PFSK-1 (cell line): ENCODE data around the gene SLC9A4.

Experiments
- FOXP2 ChIP-seq: optimal IDR thresholded peaks from 2 replicates; pipeline ENCODE3; 2011; ENCODE audit warnings: borderline replicate concordance, control low read depth, inconsistent platforms; ENCODE audit not compliant: insufficient read depth; ENCODE audit errors: extremely low read length, extremely low read depth
- POLR2AphosphoS5 ChIP-seq: IDR thresholded peaks from 2 replicates; pipeline ENCODE4 v1.6.1; 2012; ENCODE audit warnings: low read depth, mild to moderate bottlenecking, control low read depth, low read length, moderate library complexity
- REST ChIP-seq, 2 experiments: IDR thresholded peaks; 2 replicates each; pipeline versions ENCODE4 v1.6.1 to v1.8.0; 2011 to 2012; ENCODE audit warnings: low read depth in 2 of 2, low read length in 2 of 2, control low read depth in 1 of 2, inconsistent platforms in 1 of 2, mild to moderate bottlenecking in 1 of 2, moderate library complexity in 1 of 2; ENCODE audit not compliant: insufficient read depth in 1 of 2
- SIN3A ChIP-seq: IDR thresholded peaks from 2 replicates; pipeline ENCODE4 v1.6.1; 2012; ENCODE audit warnings: mild to moderate bottlenecking, low read length, moderate library complexity, borderline replicate concordance; ENCODE audit not compliant: insufficient read depth
- TAF1 ChIP-seq: IDR thresholded peaks from 2 replicates; pipeline ENCODE4 v1.6.1; 2012; ENCODE audit warnings: low read length, control low read depth, borderline replicate concordance; ENCODE audit not compliant: insufficient read depth

Gene SLC9A4

GRCh38 chr2:102492006-102492405 lies 19.0 kb downstream of the SLC9A4 start:
- no peak for TF ChIP-seq TAF1
- TF ChIP-seq FOXP2 = no peak
- no peak for TF ChIP-seq SIN3A
- no peak for TF ChIP-seq POLR2AphosphoS5

- TF ChIP-seq TAF1 (no peak), POLR2AphosphoS5 (no peak), SIN3A (no peak), FOXP2 (no peak), REST (IDR thresholded peaks at IDR 0.05; ENCODE audit: insufficient read depth in 1 of 2, low read depth in 2 of 2, low read length in 2 of 2) (no peak)
These were observed 21.5 kb downstream of the SLC9A4 start for GRCh38 chr2:102494570-102494969.

- no peak for TF ChIP-seq REST (IDR thresholded peaks at IDR 0.05; ENCODE audit: insufficient read depth in 1 of 2, low read depth in 2 of 2, low read length in 2 of 2)
- TF ChIP-seq TAF1 = no peak
- TF ChIP-seq SIN3A = no peak
- no peak for TF ChIP-seq FOXP2
- no peak for TF ChIP-seq POLR2AphosphoS5
These were observed 25.4 kb downstream of the SLC9A4 start for GRCh38 chr2:102498414-102498813.

GRCh38 chr2:102499558-102499957 lies 26.5 kb downstream of the SLC9A4 start:
- no peak for TF ChIP-seq TAF1
- TF ChIP-seq REST (IDR thresholded peaks at IDR 0.05; ENCODE audit: insufficient read depth in 1 of 2, low read depth in 2 of 2, low read length in 2 of 2) = no peak
- TF ChIP-seq SIN3A = no peak
- no peak for TF ChIP-seq POLR2AphosphoS5
- no peak for TF ChIP-seq FOXP2

GRCh38 chr2:102502576-102502975 lies 29.6 kb downstream of the SLC9A4 start:
- TF ChIP-seq TAF1 = no peak
- TF ChIP-seq SIN3A = no peak
- TF ChIP-seq REST (IDR thresholded peaks at IDR 0.05; ENCODE audit: insufficient read depth in 1 of 2, low read depth in 2 of 2, low read length in 2 of 2) = no peak
- TF ChIP-seq FOXP2 = no peak
- no peak for TF ChIP-seq POLR2AphosphoS5
